Natural killer cell (primary cell): ENCODE data around the gene SGCE. TPM values are rescaled to one million over a fixed set of nuclear protein-coding genes. Genes with fewer than 3 reads are reported as not detected.

Experiments
- ATAC-seq, 3 donors: fragments of 150-1000 bp in 2 of 3; fragments of 200-7000 bp in 1 of 3; cut with Tn5 transposase; 1 replicate in 1 of 3; 2 replicates in 2 of 3; pipeline ENCODE4 v1.10.0; 2021; ENCODE audit warnings: mild to moderate bottlenecking in 2 of 3, moderate library complexity in 2 of 3
- DNase-seq, 2 donors: peaks; one replicate each; pipeline versions ENCODE4 v3.0.0 to v3.0.0-alpha.2; 2013 to 2021; ENCODE audit warnings: mixed read lengths in 1 of 2
- H3K27ac ChIP-seq: one replicate; pipeline ENCODE4 v1.5.1; 2013; ENCODE audit warnings: mild to moderate bottlenecking, low read length
- H3K27me3 ChIP-seq: one replicate; pipeline ENCODE4 v1.6.1; 2013; ENCODE audit warnings: low read length; ENCODE audit not compliant: control insufficient read depth, insufficient read depth
- H3K36me3 ChIP-seq: one replicate; pipeline ENCODE4 v1.6.1; 2013; ENCODE audit warnings: low read length; ENCODE audit not compliant: control insufficient read depth, insufficient read depth
- H3K4me1 ChIP-seq: one replicate; pipeline ENCODE4 v1.6.1; 2013; ENCODE audit warnings: low read length; ENCODE audit not compliant: control insufficient read depth, insufficient read depth
- H3K4me3 ChIP-seq: one replicate; pipeline ENCODE4 v1.5.1; 2013; ENCODE audit warnings: low read length
- H3K9me3 ChIP-seq: one replicate; pipeline ENCODE4 v1.6.1; 2013; ENCODE audit warnings: low read length; ENCODE audit not compliant: control insufficient read depth, insufficient read depth
- H3K27ac Mint-ChIP-seq, 2 donors: one replicate each; pipeline ENCODE4 v1.8.0; 2022; ENCODE audit warnings: mild to moderate bottlenecking in 2 of 2, mixed read lengths in 2 of 2, moderate library complexity in 1 of 2
- H3K27me3 Mint-ChIP-seq, 2 donors: one replicate each; pipeline ENCODE4 v1.8.0; 2022; ENCODE audit warnings: low read depth in 2 of 2, mixed read lengths in 2 of 2
- H3K36me3 Mint-ChIP-seq: one replicate; pipeline ENCODE4 v1.8.0; 2022; ENCODE audit warnings: mixed read lengths
- H3K4me1 Mint-ChIP-seq, 2 donors: one replicate each; pipeline ENCODE4 v1.8.0; 2022; ENCODE audit warnings: mixed read lengths in 2 of 2
- H3K4me3 Mint-ChIP-seq: one replicate; pipeline ENCODE4 v1.8.0; 2022; ENCODE audit warnings: mild to moderate bottlenecking, moderate library complexity, mixed read lengths
- H3K9me3 Mint-ChIP-seq, 2 donors: one replicate each; pipeline ENCODE4 v1.8.0; 2022; ENCODE audit warnings: mixed read lengths in 2 of 2
- WGBS: methylation state at CpG from one replicate; pipeline ENCODE4 v1.1.7; 2013; ENCODE audit warnings: missing lambda C conversion rate; ENCODE audit not compliant: insufficient coverage; 5-methylcytosine and 5-hydroxymethylcytosine counted together
- intact Hi-C: fragments of 100-400 bp; cut with micrococcal nuclease; formaldehyde crosslinking; loops from one replicate; pipeline ENCODE4 v1.14.2; 2022
- total RNA-seq, 4 donors: library from RNA; stranded (reverse); fragments of 120-200 nt in 1 of 4; gene quantifications; one replicate each; pipeline versions ENCODE4 v1.2.3 to v1.2.4, GENCODE V29; 2013 to 2022
- TF ChIP-seq, protein P1 (sequence below): fragments of 200-600 bp; IDR thresholded peaks from one replicate; pipeline ENCODE4 v1.8.0; 2022; ENCODE audit warnings: antibody characterized with exemption

The SGCE gene
- total RNA-seq, 3 donors from 2014 or later (not counting 1 experiment from before 2014, with no cell fraction given) = 0.20 to 0.65 (median 0.28) TPM

- ATAC-seq = no peak
- no peak for DNase-seq
- no peaks in the 10 kb centered on the region for H3K9me3 Mint-ChIP-seq
- no peaks in the 10 kb centered on the region for H3K4me1 Mint-ChIP-seq
- no peak overlapping the region for H3K27ac ChIP-seq
- H3K36me3 Mint-ChIP-seq = no peaks in the 10 kb centered on the region
- no peaks in the 10 kb centered on the region for H3K36me3 ChIP-seq
- H3K4me3 ChIP-seq = no peak overlapping the region
- H3K4me1 ChIP-seq = no peaks in the 10 kb centered on the region
- H3K9me3 ChIP-seq = no peaks in the 10 kb centered on the region
- intact Hi-C loops = no loop called here
- WGBS = no CpG with 5 or more reads among the region's 2 CpGs
- no peak overlapping the region for H3K4me3 Mint-ChIP-seq
- peaks cover 17 to 25% of the 10 kb centered on the region in 2 donors for H3K27me3 Mint-ChIP-seq
- no peak overlapping the region for H3K27ac Mint-ChIP-seq
- TF ChIP-seq, protein P1, sequence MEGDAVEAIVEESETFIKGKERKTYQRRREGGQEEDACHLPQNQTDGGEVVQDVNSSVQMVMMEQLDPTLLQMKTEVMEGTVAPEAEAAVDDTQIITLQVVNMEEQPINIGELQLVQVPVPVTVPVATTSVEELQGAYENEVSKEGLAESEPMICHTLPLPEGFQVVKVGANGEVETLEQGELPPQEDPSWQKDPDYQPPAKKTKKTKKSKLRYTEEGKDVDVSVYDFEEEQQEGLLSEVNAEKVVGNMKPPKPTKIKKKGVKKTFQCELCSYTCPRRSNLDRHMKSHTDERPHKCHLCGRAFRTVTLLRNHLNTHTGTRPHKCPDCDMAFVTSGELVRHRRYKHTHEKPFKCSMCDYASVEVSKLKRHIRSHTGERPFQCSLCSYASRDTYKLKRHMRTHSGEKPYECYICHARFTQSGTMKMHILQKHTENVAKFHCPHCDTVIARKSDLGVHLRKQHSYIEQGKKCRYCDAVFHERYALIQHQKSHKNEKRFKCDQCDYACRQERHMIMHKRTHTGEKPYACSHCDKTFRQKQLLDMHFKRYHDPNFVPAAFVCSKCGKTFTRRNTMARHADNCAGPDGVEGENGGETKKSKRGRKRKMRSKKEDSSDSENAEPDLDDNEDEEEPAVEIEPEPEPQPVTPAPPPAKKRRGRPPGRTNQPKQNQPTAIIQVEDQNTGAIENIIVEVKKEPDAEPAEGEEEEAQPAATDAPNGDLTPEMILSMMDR = no peak
- peaks cover 5% of the 10 kb centered on the region for H3K27me3 ChIP-seq
Measured at GRCh38 chr7:94642838-94643653, 12.9 kb downstream of the SGCE start.

- ATAC-seq = no peak
- H3K9me3 ChIP-seq = no peaks in the 10 kb centered on the region
- H3K36me3 Mint-ChIP-seq = no peaks in the 10 kb centered on the region
- no peaks in the 10 kb centered on the region for H3K9me3 Mint-ChIP-seq
- H3K27me3 Mint-ChIP-seq = peaks cover 8 to 18% of the 10 kb centered on the region in 2 donors
- no peak overlapping the region for H3K4me3 ChIP-seq
- WGBS = no CpG with 5 or more reads among the region's 1 CpG
- no peak overlapping the region for H3K27ac Mint-ChIP-seq
- H3K4me1 ChIP-seq = no peaks in the 10 kb centered on the region
- no peak overlapping the region for H3K4me3 Mint-ChIP-seq
- TF ChIP-seq, protein P1 = no peak
- H3K36me3 ChIP-seq = no peaks in the 10 kb centered on the region
- no peaks in the 10 kb centered on the region for H3K27me3 ChIP-seq
- DNase-seq = no peak
- no peak overlapping the region for H3K27ac ChIP-seq
- H3K4me1 Mint-ChIP-seq = no peaks in the 10 kb centered on the region
- intact Hi-C loops = no loop called here
Measured at GRCh38 chr7:94639384-94639783, 16.5 kb downstream of the SGCE start.

DNA sequence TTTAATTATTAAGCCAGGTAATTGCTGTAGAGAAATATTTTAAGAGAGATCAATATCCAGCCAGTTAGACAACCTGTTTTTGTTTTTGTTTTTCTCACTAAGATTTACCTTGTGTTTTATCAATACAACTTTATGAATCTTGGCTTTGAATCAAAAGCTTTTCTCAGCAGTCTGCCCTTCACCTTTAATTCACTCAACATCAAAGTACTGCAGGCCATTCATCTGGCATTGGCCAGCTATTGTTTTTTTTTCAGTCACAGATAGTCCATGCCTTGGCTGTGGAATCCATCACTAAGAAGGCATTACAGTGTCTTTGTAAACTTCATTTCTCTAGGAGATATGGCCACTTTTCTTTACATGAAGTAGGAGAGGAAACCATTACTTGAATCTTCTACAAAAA is 20.2 kb downstream of the SGCE start:
- Histone ChIP-seq H3K4me3 (no peak overlapping the region), H3K27ac (no peak overlapping the region), H3K9me3 (no peaks in the 10 kb centered on the region), H3K4me1 (no peaks in the 10 kb centered on the region), H3K36me3 (no peaks in the 10 kb centered on the region), H3K27me3 (no peaks in the 10 kb centered on the region)
- no peaks in the 10 kb centered on the region for H3K36me3 Mint-ChIP-seq
- H3K4me1 Mint-ChIP-seq = no peaks in the 10 kb centered on the region
- H3K27ac Mint-ChIP-seq = no peak overlapping the region
- DNase-seq (no peak), ATAC-seq (no peak)
- H3K4me3 Mint-ChIP-seq = no peak overlapping the region
- no peaks in the 10 kb centered on the region for H3K9me3 Mint-ChIP-seq
- TF ChIP-seq, protein P1 = no peak
- intact Hi-C loops = no loop called here
- H3K27me3 Mint-ChIP-seq = peaks cover 7 to 14% of the 10 kb centered on the region in 2 donors

GRCh38 chr7:94634502-94634901 is 21.4 kb downstream of the SGCE start:
- 99% methylated on average over 6 of the region's 6 CpGs for WGBS
- TF ChIP-seq, protein P1 = no peak
- H3K27ac Mint-ChIP-seq = no peak overlapping the region
- H3K27me3 ChIP-seq = no peaks in the 10 kb centered on the region
- peaks cover 7 to 17% of the 10 kb centered on the region in 2 donors for H3K27me3 Mint-ChIP-seq
- no peak overlapping the region for H3K27ac ChIP-seq
- H3K4me3 Mint-ChIP-seq = no peak overlapping the region
- intact Hi-C loops = no loop called here
- no peaks in the 10 kb centered on the region for H3K36me3 Mint-ChIP-seq
- no peak overlapping the region for H3K4me3 ChIP-seq
- H3K9me3 ChIP-seq = no peaks in the 10 kb centered on the region
- H3K9me3 Mint-ChIP-seq = no peaks in the 10 kb centered on the region
- no peak for DNase-seq
- H3K4me1 ChIP-seq = no peaks in the 10 kb centered on the region
- H3K36me3 ChIP-seq = no peaks in the 10 kb centered on the region
- no peaks in the 10 kb centered on the region for H3K4me1 Mint-ChIP-seq
- ATAC-seq = no peak
